Fibroblast of peridontal ligament (primary cell): ENCODE measurements around the gene CHD2.

Source experiments
- DNase-seq: peaks from one replicate; pipeline ENCODE4 v3.0.0-alpha.2; 2010; ENCODE audit errors: extremely low read depth

The CHD2 gene

DNA sequence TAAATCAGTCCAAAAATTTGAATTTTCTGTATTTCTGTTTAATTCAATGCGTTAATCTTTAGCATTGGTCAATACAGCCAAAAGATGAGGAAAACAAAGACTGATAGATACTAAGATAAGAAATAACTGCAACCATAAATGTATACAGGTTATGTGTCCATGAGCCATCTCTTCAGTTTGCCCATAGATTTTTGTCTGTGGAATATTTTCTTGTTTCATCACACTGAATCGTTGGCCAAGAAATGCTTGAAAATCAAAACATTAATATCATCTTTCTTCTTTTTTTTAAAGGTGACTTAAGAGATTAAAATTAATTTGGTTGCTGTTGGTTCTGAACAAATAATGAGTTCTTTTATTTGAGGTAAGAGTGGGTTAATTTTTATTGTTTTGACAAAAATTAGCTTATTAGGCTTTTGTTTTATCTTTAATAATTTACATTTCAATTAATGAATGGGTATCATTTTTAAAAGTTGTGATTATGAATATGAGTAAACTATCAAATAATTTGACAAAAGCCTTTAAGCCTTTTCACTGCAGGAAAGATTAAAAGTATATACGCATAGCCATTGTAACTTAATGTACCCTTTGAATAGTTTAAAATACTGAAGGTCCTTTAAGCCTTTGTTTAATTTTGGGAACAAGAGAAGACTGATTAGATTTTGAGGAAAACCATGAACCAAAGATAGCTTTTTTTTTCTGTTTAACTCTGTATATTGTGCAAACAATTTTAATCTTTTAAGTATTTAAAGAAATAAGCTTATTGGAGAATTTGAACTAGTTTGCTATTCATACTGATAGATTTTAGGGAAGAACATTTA, 14.7 kb upstream of the CHD2 start:
- DNase-seq: peak; percentile 55

DNA sequence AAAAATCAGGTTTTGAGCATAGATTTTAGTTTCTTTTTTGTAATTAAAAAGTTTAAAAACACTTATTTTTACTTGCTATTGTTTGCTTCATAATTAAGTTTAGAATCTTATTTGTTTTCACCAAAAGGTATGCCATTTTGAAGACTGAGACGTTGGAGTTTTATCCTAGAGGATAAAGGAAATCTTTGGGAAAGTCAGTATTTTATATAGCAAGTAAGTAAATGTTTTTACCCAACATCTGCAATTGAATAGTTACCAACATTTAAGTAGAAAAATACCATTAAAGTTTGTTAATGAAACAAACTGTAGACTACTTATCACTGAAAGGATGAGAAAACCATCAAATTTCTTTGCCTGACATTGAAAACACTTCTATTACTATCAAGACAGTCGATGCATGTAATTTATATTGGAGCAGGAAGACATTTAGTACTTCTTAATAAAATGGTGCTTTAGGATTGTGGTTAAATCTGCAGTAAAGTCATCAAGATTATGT, 14.0 kb upstream of the CHD2 start:
- DNase-seq: peak; percentile 50

DNA sequence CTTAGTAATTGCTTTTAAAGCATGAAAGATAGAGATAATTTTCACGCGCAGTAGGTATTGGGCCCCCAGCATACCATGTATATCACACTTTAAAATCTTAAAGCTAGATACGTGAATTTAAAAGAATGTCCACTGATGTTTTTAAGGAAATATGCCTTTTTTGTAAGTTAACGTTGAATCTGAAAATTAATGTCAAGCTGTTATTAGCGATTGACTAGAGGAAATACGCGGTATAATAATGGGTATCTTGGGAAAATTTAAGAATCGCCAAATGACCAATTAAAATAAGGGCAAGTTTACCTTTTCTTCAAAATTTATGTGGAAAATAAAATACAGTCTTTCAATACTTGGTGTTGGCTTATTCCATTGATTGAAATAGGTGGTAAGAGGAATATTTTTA, 13.3 kb upstream of the CHD2 start:
- peak; percentile 17 for DNase-seq

- no peak for DNase-seq
Measured at GRCh38 chr15:92887869-92888268, 12.3 kb upstream of the CHD2 start.

- no peak for DNase-seq
Measured at GRCh38 chr15:92889390-92890107, 10.6 kb upstream of the CHD2 start.

GRCh38 chr15:92891533-92892200, 8.5 kb upstream of the CHD2 start:
- DNase-seq: no peak

DNA sequence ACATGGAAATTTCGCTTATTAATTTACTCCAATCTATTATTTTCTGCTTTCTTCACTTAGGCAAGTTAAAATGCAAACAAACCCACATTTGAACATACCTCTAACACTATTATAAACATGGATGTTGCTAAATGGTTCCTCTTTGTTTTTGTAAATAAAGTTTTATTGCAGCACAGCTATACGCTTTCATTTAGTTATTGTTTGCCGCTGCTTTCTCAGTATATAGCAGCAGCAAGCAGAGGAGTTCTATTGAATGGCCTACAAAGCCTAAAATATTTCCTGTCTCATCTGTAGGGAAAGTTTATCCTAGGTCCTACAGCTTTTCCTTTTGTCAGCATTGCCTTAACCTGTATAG, 7.9 kb upstream of the CHD2 start:
- no peak for DNase-seq

DNA sequence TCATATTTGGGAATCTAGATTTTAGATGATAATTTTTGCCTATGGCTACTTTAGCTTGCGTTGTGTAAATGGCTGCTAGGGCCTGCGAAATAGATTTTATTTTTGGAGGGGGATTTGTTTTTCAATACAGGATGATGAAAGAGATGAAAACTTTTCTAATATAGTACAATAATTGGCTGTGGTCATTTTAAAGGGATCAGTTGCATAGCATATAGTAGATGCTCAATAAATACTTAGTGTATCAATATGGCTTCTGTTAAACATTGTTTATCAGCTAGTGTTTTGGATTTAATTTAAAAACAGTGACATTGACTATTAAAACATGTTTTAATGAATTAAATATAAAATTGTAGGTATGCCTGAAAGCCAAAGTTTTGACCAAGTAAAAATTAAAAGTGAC, 6.9 kb upstream of the CHD2 start:
- DNase-seq: no peak

- DNase-seq: no peak
Measured at GRCh38 chr15:92896561-92896960, 3.6 kb upstream of the CHD2 start.

- no peak for DNase-seq
Measured at GRCh38 chr15:92897620-92898019, 2.5 kb upstream of the CHD2 start.

DNA sequence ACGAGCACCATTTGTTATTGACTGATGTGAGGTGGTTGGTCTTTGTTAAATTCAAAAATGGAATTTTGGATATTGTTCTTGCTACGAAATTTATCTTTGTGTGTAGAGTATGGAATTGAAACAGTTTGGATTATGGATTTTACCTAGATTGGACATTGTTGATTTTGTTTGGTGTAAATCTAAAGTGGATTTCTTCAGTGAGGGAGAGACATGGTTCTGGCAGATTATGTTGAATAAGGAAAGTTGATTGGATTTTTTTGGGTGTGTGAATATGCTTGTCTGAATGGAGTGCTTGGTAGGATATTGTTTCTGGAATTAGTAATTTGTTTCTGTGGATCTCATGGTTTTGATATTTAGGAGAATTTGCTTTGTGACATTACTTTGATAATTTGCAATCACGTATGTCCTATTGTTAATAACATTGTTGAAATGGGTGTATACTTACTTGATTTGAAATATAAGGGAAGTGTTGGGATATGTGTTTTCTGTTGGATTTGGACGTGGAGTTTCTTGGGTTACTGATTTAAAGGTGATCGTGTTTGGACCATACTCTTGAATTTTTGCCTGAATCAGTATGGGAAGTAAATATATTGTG, 1.0 kb upstream of the CHD2 start:
- DNase-seq: no peak

GRCh38 chr15:92899601-92899947, 550 bp upstream of the CHD2 start:
- DNase-seq: peak; percentile 38

- peak; percentile 53 for DNase-seq
Measured at GRCh38 chr15:92900731-92901071, 577 bp downstream of the CHD2 start.

GRCh38 chr15:92901072-92901761, 1.1 kb downstream of the CHD2 start:
- DNase-seq: peak; percentile 60

DNA sequence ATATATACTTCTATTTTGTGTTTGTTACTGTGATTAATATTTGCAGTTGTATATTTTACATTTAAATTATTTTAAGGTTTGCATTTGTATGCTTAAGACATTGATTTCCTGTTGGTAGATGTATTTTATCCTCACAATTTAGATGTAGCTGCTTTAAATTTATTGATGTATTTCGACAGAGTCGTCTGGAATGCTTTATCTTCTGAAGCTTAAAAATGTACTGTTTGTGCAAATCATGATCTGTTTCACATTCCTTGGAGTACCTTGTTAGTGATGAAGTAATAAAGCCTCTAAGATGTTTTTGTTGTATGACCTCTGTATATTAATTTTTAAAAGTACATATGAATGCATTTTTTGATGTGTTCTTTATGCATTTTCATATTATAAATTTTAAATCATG, 1.9 kb downstream of the CHD2 start:
- DNase-seq: peak; percentile 63

GRCh38 chr15:92902737-92903593, 2.8 kb downstream of the CHD2 start:
- DNase-seq: peak; percentile 60

GRCh38 chr15:92903631-92903965, 3.5 kb downstream of the CHD2 start:
- DNase-seq: no peak

DNA sequence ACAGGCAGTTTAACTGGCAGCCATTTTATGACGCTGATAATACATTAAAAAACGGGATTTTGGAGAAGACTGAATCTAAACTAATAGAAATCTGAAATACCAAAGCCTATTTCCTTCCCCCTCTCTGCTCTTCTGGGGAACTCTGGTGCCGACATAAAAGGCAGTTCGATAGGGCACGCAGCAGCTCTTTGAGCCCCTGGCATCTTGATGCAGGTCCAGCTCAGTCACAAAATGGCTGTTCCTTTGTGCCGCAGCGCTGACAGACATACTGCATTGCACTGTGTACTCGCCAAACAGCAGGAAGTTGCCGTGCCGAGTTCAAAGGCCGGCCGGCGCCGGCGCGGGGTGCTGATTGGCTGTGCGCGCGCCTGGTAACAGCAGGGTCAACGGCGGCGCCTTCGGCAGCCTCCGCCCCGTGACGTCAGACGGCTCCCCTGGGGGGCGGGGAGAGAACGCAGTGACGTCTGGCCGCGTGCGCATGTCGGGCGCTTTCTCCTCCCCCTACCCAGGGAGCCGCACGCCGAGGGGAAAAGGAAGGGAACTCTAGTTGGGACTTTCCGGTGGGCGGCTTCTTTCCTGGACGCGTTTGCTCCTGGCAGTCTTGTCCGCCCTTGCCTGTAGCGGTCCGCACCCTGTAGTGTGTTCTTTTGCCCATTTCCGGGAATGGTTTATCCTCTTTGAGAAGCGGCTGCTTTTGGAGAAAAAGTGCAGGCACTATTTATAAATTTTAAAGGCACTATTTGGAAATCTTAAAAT, 4.0 kb downstream of the CHD2 start:
- peak; percentile 97 for DNase-seq

DNA sequence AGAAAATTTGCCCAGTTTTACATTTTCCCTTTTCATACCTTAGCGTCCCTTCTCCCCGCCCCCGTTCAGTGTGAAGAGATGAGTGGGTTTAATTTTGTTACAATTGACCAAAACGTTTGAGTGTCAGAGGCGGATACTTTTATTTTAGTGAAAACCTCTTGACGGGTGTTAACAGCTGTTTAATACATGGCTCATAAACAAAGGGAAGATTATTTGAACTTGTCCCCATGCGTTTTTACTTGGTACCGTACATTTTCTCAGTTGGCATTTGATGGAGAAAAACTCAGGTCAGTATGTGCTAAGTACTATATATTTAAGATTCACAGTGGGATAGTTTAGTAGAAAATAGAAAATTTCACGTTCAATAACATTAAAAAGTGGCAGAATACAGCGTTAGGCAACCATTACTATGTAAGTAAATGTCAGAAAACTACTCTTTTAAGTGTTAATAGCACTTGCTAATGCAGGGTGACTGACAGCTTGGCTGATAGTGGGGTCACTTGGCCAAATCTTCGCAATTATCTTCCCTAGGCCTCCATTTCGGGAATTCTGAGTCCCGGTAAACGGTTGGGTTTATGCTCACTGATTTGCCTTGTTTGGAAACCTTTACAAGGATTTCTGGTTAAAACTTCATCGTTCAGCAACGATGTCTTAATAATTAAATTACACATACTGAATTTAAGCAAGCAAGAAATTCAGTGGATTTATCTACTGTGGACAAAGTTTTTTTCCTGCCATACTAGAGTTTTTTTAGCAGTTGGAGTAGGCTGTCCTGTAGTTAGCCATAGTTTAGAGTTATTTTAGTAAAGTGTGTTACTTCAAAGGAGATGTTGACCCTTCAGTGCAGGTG, 4.8 kb downstream of the CHD2 start:
- peak; percentile 53 for DNase-seq
